Measurements from ENCODE around the gene COX15. TPM values are rescaled to one million over a fixed set of nuclear protein-coding genes. Genes with fewer than 3 reads are reported as not detected.
"Not testable (repeated sequence)": the region's sequence is repeated elsewhere in the genome, so short reads cannot be mapped to it uniquely, and the experiment has no call there.

COX15 gene
- total RNA-seq, 1 experiment from 2014 or later, result 34.2 TPM

- peaks cover 9 to 62% (median 55%) of the 10 kb centered on the region in 3 experiments; a peak in 6 of 7 replicates for H3K36me3 Mint-ChIP-seq (ENCODE audit: insufficient read depth in 1 of 3, low read depth in 3 of 3)
- WGBS (ENCODE audit: extremely low coverage, insufficient read length, low lambda C conversion rate), result no CpG with 5 or more reads among the region's 2 CpGs
- H3K79me2 ChIP-seq (ENCODE audit: insufficient read depth, low read length), result no peaks in the 10 kb centered on the region
Measured at GRCh38 chr10:99748823-99749451, 17.0 kb upstream of the COX15 start.

DNA sequence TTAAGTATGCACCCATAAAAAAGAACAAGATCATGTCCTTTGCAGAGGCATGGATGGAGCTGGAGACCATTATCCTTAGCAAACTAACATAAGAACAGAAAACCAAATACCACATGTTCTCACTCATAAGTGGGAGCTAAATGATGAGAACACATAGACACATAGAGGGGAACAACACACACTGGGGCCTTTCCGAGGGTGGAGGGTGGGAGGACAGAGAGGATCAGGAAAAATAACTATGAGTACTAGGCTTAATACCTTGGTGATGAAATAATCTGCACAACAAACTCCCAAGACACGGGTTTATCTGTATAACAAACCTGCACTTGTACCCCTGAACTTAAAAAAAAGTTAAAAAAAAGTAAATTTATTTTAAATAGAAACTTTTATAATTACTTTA lies 14.2 kb upstream of the COX15 start:
- not testable (repeated sequence) for H3K4ac ChIP-seq (ENCODE audit: low read depth, low read length); H3K27ac Mint-ChIP-seq; H3K27ac ChIP-seq (ENCODE audit: insufficient read length, low read depth, low read length); H4K5ac ChIP-seq (ENCODE audit: insufficient read length, low read depth, low read length); H3T11ph ChIP-seq (ENCODE audit: low read length); H2BK15ac ChIP-seq (ENCODE audit: low read depth, low read length); H4K8ac ChIP-seq (replicated peaks; ENCODE audit: insufficient read length, low read depth, low read length); H3K4me1 Mint-ChIP-seq; H3K9me3 ChIP-seq (ENCODE audit: control insufficient read depth, low read depth, low read length); H2BK12ac ChIP-seq (ENCODE audit: insufficient read length, low read depth, low read length); H3K23me2 ChIP-seq (ENCODE audit: insufficient read length, low read depth, low read length, poor library complexity, severe bottlenecking); H3K4me3 Mint-ChIP-seq; H2BK20ac ChIP-seq (ENCODE audit: low read depth, low read length, poor library complexity, severe bottlenecking); H3K9ac ChIP-seq (ENCODE audit: extremely low read depth, insufficient read length, low read length); H2BK120ac ChIP-seq (ENCODE audit: low read depth, low read length, poor library complexity, severe bottlenecking); H3K27me3 Mint-ChIP-seq (ENCODE audit: low read depth); H3K4me1 ChIP-seq (ENCODE audit: insufficient read depth, low read length); H3K79me2 ChIP-seq (ENCODE audit: insufficient read depth, low read length); H3K23ac ChIP-seq (ENCODE audit: insufficient read length, low read depth, low read length); H3K9me3 Mint-ChIP-seq; H2AK5ac ChIP-seq (ENCODE audit: insufficient read length, low read length); H4K91ac ChIP-seq (ENCODE audit: insufficient read length, low read depth, low read length); H3K14ac ChIP-seq (ENCODE audit: insufficient read depth, low read length); DNase-seq; H3K79me1 ChIP-seq (ENCODE audit: insufficient read depth, low read depth, low read length, poor library complexity, severe bottlenecking); H3K4me2 ChIP-seq (ENCODE audit: insufficient read depth, insufficient read length, low read length); H2BK5ac ChIP-seq (ENCODE audit: insufficient read length, low read length); H3K18ac ChIP-seq (ENCODE audit: insufficient read length, low read depth, low read length); H4K20me1 ChIP-seq (ENCODE audit: control insufficient read depth, insufficient read depth, insufficient read length); H3K27me3 ChIP-seq (ENCODE audit: insufficient read depth, low read length); H3K56ac ChIP-seq (ENCODE audit: insufficient read length, low read depth, low read length); H2AFZ ChIP-seq (ENCODE audit: low read length)
- no CpG with 5 or more reads among the region's 2 CpGs for WGBS (ENCODE audit: extremely low coverage, insufficient read length, low lambda C conversion rate)
- H3K36me3 Mint-ChIP-seq (ENCODE audit: insufficient read depth in 1 of 3, low read depth in 3 of 3), result peaks cover 20 to 77% (median 70%) of the 10 kb centered on the region in 3 experiments; a peak in 6 of 7 replicates

More at GRCh38 chr10:99748823-99749451, 17.0 kb upstream of the COX15 start:
- H3K4ac ChIP-seq (ENCODE audit: low read depth, low read length), result no peak overlapping the region
- H2AK5ac ChIP-seq (ENCODE audit: insufficient read length, low read length), result no peak overlapping the region
- H2BK12ac ChIP-seq (ENCODE audit: insufficient read length, low read depth, low read length), result no peak overlapping the region
- no peaks in the 10 kb centered on the region for H3K9me3 Mint-ChIP-seq
- H3K4me2 ChIP-seq (ENCODE audit: insufficient read depth, insufficient read length, low read length), result no peak overlapping the region
- H2BK120ac ChIP-seq (ENCODE audit: low read depth, low read length, poor library complexity, severe bottlenecking), result no peak overlapping the region
- H2AFZ ChIP-seq (ENCODE audit: low read length), result no peak overlapping the region
- H3K4me3 Mint-ChIP-seq, result no peak overlapping the region
- no peaks in the 10 kb centered on the region for H4K20me1 ChIP-seq (ENCODE audit: control insufficient read depth, insufficient read depth, insufficient read length)
- no peak overlapping the region for H2BK15ac ChIP-seq (ENCODE audit: low read depth, low read length)
- H3K79me1 ChIP-seq (ENCODE audit: insufficient read depth, low read depth, low read length, poor library complexity, severe bottlenecking), result no peaks in the 10 kb centered on the region
- H3K27ac Mint-ChIP-seq, result no peak overlapping the region; a peak in 1 of 7 replicates
- no peaks in the 10 kb centered on the region for H3K9me3 ChIP-seq (ENCODE audit: control insufficient read depth, low read depth, low read length)
- H2BK5ac ChIP-seq (ENCODE audit: insufficient read length, low read length), result no peak overlapping the region
- no peak for DNase-seq
- H3K23ac ChIP-seq (ENCODE audit: insufficient read length, low read depth, low read length), result no peak overlapping the region
- no peak overlapping the region for H3K9ac ChIP-seq (ENCODE audit: extremely low read depth, insufficient read length, low read length)
- no peak overlapping the region for H3K14ac ChIP-seq (ENCODE audit: insufficient read depth, low read length)
- H3K27me3 ChIP-seq (ENCODE audit: insufficient read depth, low read length), result no peaks in the 10 kb centered on the region
- no peaks in the 10 kb centered on the region for H3K4me1 Mint-ChIP-seq
- H4K8ac ChIP-seq (replicated peaks; ENCODE audit: insufficient read length, low read depth, low read length), result no peak overlapping the region
- H3K56ac ChIP-seq (ENCODE audit: insufficient read length, low read depth, low read length), result no peak overlapping the region
- H4K5ac ChIP-seq (ENCODE audit: insufficient read length, low read depth, low read length), result no peak overlapping the region
- H3K23me2 ChIP-seq (ENCODE audit: insufficient read length, low read depth, low read length, poor library complexity, severe bottlenecking), result no peaks in the 10 kb centered on the region
- TF ChIP-seq, protein P1, sequence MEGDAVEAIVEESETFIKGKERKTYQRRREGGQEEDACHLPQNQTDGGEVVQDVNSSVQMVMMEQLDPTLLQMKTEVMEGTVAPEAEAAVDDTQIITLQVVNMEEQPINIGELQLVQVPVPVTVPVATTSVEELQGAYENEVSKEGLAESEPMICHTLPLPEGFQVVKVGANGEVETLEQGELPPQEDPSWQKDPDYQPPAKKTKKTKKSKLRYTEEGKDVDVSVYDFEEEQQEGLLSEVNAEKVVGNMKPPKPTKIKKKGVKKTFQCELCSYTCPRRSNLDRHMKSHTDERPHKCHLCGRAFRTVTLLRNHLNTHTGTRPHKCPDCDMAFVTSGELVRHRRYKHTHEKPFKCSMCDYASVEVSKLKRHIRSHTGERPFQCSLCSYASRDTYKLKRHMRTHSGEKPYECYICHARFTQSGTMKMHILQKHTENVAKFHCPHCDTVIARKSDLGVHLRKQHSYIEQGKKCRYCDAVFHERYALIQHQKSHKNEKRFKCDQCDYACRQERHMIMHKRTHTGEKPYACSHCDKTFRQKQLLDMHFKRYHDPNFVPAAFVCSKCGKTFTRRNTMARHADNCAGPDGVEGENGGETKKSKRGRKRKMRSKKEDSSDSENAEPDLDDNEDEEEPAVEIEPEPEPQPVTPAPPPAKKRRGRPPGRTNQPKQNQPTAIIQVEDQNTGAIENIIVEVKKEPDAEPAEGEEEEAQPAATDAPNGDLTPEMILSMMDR (conservative IDR thresholded peaks at IDR 0.05), result no peak
- no peak overlapping the region for H4K91ac ChIP-seq (ENCODE audit: insufficient read length, low read depth, low read length)
- H3K18ac ChIP-seq (ENCODE audit: insufficient read length, low read depth, low read length), result no peak overlapping the region
- H3K4me1 ChIP-seq (ENCODE audit: insufficient read depth, low read length), result no peaks in the 10 kb centered on the region
- no peak overlapping the region for H2BK20ac ChIP-seq (ENCODE audit: low read depth, low read length, poor library complexity, severe bottlenecking)
- no peaks in the 10 kb centered on the region for H3K27me3 Mint-ChIP-seq (ENCODE audit: low read depth)
- no peak overlapping the region for H3T11ph ChIP-seq (ENCODE audit: low read length)
- no peak overlapping the region for H3K27ac ChIP-seq (ENCODE audit: insufficient read length, low read depth, low read length)
